Stimulated activated CD8-positive, alpha-beta memory T cell treated with anti-CD3 and anti-CD28 coated beads, Interleukin-7, amount 100 ng/mL, for 1 hour (primary cell): ENCODE results near the gene XPR1.
"Not testable (repeated sequence)": the region's sequence is repeated elsewhere in the genome, so short reads cannot be mapped to it uniquely, and the experiment has no call there.

ENCODE experiments used
- DNase-seq, 2 donors: peaks; one replicate each; pipeline ENCODE4 v3.0.0-alpha.2; 2020; ENCODE audit warnings: low read depth in 2 of 2

Gene XPR1

DNA sequence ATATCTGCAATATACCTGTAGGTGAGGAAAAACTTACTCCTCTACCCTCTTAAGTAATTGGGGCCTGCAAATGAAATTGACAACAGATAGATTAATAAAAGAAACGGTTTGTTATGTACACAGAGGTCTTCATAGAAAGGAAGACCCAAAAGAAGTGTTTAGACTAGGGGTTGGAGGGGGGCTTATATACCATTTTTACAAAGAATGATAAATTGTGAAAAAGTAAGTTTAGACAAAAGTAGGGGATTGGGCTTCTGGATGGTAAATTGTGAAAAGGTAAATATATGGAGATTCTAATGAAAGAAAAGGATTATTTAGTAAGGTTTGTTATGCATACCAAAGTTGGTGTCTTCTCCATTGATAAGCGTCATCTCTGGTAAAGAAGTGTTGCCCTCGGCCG lies 207.7 kb downstream of the XPR1 start:
- no peak for DNase-seq

DNA sequence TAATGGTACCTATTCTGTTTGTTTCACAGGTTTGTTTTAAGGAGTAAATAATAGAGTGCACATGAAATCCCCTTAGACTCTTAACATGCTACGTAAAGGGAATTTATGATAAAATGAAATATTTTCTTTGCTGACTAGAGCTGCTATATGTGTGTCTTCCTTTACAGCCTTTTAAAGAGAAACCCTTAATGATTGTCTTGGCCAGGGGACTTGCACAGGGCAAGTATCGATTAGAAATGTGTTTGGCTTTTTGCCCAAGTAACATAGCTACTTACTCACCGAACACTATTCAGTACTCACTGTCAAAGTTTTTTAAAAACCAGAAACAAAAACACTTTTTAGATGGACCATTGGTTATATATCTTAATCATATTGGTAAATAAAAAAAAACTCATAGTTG lies 209.6 kb downstream of the XPR1 start:
- DNase-seq: no peak

DNA sequence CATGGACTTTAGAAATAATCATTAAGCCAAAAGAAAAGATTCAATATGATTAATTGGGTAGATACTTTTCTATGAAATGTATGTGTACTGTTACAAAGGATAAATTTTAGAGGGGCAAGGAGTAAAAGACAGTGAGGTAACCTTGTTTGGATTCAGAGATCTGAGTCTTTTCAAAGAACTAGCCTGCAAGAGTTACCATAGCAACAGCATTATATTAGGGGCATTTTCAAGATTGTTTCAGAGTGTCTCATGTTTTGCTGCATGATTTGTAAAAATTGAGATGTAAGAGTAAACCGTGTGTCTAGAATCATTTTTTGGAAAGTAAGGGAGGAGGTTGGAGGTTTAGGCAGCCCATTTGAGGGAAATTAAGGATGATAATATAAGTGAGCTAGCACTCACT lies 210.2 kb downstream of the XPR1 start:
- no peak for DNase-seq

DNA sequence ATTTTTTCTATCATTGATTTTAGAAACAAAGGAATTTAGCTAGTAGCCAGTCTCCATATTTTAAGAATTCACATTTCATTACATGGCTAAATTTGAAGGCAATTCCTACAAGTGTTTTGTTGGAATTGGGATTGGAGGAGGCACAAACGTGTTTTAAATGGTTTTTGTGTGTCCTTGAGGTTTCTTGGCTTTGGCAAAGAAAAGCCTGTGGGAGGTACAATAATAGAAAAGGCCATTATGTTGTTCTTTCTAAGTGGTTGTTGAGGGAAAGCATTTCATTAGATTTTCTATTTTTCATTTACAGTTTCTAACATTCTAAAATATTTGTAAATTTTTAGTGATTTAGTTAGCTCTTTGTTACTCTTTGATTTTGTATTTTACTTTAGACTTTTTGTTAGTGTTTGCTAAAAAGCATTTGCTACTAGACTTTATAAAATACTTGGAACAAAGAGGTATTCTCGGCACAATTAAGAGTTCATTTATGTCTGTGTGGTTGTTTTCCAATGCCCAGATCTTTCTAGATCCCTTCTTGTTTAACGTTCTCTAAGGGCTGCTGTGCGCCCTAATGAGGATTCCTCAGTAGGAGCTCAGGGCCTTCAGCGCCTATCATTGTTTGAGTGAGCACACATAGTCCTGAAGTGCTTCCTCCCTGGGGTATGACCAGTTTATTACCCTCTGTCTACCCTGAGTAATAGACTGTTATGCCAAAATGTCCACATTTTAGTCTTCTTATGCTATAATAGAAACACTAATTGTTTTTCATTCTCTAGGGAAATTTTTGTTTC lies 210.9 kb downstream of the XPR1 start:
- DNase-seq: no peak

DNA sequence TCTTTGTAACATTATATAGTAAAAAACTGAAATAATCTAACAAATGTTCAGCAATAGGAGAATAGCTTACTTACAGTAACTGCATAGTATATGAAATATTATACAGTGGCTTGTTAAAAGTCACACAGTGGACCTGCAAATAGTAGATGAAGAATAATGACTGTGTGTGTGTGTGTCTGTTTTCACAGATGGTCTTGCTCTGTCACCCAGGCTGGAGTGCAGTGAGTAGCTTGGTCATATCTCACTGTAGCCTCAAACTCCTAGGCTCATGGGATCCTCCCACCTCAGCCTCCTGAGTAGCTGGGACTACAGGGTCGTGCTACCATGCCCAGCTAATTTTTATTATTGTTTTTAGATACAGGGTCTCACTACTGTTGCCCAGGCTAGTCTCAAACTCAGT lies 213.5 kb downstream of the XPR1 start:
- DNase-seq: no peak

DNA sequence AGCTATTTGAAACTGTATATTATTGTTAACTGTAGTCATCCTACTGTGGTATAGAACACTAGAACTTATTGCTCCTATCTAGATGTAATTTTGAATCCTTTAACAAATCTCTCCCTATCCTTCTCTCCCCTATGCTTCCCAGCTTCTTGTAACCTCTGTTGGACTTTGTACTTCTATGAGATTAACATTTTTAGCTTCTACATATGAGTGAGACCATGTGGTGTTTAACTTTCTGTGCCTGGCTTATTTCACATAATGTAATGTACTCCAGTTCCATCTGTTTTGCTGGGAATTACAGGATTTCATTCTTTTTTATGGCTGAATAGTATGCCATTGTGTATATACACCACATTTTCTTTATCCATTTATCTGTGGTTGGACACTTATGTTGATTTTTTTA lies 216.4 kb downstream of the XPR1 start:
- DNase-seq: no peak

DNA sequence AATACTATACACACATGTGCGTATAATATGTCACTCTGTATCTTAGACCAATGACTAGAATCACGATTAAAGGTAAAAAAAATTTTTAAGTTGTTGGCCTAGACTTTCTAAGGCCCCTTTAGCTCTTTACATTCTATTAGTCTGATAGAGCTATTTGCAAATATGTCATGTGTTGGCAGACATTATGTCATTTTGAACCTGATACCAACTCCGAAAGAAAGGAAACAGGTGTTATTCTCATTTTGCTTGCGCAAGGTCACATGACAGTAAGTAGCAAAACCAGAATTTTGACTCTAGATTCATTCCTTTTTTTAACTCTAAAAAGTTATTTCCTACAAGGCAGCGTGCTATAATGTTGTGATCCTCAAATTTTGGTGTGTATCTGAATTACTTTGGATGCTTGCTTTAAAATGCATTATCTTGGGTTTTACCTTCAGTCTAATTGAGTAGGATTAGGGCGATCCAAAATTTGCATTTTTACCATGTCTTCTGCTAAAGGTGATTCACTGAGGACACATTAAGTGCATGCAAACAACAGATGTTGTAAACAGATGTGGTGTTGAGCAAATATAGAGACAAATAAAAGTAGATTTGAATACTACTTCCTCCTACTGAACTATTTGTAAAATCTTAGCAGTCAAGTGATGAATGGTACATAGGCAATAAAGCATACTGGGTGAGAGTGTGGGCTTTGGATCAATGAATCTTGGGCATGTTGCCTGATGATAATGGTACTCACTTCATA lies 217.4 kb downstream of the XPR1 start:
- no peak for DNase-seq

DNA sequence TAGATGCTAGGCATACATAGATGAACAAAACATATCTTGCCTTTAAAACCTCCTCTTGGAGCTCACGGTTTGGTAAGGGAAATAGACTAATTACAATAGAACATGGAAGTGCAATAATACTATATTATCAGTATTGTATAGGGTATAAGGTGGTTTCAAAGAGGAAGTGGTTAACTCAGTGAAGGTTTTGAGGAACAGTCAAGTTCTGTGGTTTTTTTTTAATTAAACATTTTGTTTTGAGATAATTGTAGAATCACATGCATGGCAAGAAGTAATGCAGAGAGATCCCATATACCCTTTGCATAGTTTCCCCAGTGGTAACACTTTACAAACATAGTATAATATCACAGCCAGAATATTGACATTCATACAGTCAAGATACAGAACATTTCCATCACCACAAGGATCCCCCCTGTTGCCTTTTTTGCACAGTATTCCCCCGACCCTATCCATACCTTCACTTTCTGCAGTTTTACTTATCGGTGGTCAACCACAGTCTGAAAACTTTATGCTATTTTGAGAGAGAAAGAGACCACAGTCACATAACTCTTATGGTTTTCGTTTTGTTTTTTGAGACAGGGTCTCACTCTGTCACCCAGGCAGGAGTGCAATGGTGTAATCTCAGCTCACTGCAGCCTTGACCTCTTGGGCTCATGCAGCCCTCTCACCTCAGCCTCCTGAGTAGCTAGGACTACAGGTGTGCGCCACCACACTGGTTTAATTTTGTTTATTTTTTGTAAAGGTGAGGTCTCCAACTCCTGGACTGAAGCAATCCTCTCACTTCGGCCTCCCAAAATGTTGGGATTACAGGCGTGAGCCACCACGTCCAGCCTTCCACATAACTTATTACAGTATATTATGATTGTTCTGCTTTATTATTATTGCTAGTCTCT lies 220.4 kb downstream of the XPR1 start:
- DNase-seq: no peak

DNA sequence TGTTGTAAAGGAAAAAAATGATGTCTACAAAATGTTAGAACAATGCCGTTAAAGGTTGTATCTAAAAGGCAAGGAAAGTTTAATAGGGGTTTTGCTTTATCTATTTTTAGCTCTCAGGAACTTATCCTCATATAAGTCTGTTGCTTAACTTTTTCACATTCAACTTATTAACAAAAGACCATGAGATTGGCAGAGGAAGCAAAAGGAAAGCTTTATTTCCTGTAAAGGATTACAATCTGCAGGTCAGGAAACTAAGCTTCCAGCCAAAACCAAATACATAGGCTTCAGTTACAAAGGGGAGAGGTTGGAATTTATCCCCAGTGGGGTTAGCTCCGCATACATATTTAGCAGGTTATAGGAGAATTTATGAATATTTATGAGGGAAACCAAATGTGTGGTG lies 222.2 kb downstream of the XPR1 start:
- DNase-seq: no peak

DNA sequence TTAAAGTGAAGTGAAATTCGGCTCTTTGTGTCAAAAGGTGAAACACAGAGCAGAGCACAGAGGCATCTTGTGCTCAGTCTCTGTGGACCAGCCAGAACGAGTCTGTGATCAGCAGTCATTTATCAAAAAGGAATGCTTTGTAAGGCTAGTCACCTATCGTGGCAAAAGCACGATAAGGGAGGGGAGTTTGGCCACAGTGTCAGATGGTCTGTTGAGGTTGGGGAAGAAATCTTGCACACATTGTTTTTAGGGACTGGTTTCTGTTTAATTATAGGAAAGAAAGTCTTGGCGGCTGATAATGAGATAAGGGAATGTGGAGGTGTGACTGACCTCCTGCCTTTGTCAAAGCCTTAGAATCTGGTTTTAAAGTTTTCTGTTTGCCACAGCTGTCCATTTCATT lies 222.6 kb downstream of the XPR1 start:
- DNase-seq: no peak

DNA sequence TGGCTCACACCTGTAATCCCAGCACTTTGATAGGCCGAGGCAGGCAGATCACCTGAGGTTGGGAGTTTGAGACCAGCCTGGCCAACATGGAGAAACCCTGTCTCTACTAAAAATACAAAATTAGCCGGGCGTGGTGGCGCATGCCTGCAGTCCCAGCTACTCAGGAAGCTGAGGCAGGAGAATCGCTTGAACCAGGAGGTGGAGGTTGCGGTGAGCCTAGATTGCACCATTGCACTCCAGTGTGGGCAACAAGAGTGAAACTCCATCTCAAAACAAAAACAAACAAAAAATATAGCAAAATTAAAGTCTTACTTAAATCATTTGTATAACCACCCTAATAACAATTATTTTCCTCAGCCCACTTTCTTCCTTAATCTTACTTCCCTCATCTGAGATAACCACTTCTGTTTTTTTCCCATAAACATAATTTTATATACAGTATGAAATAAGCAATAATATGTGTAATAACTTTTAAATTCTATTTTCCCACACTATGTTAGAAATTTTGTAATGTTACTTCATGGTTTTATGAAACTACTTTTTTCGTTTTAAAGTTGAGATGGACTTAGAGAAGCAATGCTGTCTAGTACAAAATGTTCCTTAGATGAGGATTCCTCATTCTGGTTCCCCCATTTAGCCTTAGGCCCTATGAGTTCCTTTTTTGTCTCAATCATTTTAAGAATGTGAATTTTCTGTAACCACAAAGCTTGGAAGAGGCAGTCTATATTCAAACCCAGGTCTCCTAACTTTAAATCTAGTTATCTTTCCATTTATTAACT lies 226.3 kb downstream of the XPR1 start:
- not testable (repeated sequence) for DNase-seq

DNA sequence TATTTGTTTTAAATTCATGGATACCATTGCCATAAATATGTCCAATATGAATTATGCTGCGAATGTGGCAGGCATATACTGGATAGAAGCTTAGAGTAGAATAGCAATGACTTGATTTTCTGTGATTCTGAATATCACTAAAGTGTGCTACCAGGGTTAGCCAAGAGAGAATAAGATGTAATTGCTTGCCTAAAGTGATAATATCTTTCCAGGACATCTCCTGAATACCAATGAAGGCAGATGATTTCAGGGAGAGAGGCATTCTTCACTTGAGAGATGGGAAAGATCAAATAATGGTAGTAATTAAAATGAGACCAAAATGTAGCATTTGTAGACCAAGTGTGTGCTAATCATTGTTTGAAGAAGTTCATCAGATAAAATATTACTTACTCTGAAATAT lies 227.5 kb downstream of the XPR1 start:
- no peak for DNase-seq

DNA sequence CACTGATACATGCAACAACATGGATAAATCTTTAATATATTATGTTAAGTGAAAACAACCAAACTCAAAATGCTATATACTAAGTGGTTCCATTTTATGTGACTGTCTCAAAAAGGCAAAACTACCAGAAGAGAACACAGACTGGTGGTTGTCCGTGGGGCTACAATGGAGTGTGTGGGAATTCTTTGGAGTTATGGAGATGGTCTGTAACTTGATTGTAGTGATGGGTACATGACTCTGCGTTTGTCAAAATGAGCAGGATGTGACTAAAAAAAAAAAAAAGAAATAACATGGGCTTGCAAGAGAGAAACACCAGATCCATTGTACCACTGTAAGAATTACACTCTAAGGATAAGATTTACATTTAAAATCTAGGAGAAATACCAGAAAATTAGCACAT lies 228.7 kb downstream of the XPR1 start:
- DNase-seq: no peak

DNA sequence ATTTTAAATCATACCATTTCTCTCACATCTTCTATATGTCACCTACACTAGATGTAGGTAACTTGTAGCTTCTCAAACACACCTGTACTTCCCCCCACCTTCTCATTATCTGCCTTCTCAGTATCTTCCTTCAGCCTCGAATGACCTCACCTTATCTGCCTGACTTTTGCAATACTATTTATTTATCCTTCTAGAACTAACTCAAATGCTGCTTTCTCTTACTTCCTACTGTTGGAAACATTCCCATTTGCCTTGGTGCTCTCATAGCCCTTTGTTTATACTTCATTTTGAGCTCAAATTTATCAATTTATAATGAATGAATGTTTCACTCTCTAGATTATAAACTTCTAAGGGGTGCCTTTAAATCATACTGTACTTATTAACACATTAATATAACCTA lies 230.5 kb downstream of the XPR1 start:
- no peak for DNase-seq

DNA sequence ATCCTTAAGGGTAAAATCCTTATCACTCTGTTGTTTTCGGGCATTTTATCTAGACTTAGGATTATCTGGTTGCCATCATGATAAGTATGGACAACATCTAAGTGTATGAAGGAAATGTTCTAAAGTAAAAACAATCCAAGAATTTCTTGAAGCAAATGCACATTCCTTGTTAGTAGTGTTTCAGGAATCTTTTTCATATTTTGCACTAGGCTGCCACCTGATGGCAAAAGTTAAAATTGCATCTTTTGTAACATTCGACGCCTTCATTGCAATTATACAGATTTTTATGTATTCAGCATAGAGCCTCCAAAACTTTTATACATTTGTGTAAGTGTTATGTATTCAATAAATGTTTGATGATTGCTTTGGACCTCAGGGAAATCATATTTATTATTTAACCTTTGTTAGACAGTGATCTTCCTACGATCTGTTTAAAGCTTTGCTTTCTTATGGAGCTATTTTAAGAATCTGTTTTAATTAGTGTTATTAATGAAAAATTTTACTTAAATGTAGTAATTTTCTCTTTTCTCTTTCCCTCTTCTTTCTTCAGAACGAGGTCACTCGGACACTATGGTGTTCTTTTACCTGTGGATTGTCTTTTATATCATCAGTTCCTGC lies 231.4 kb downstream of the XPR1 start:
- DNase-seq: no peak

DNA sequence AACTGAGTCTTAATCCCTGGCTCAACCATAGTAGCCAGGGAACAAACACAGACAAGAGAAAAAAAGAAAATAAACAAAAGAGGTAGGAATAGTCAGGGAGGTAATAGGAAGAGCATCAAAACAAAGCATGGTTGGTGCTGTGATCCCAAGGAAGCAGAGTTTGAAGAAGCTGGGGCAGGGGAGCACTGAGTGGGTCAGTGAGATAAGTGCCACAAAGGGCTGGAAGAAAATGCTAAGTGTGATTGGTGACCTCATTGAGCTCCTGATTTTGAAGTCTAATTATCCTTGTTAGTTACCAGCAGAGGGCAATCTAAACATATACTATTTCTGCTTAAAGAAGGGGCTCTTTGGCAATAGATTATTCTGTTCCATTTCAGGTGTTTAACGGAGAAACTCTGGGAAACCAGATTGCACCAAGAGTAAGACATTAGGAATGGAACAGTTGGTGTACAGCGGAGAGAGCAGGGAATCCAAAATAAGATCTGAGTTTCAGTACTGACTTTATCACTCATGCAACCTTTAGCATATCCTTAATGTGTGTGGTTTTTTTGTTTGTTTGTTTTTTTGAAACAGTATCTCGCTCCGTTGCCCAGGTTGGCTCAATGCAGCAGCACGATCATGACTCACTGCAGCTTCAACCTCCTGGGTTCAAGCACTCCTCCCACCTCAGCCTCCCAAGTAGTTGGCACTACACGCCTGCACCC lies 250.1 kb downstream of the XPR1 start:
- no peak for DNase-seq

DNA sequence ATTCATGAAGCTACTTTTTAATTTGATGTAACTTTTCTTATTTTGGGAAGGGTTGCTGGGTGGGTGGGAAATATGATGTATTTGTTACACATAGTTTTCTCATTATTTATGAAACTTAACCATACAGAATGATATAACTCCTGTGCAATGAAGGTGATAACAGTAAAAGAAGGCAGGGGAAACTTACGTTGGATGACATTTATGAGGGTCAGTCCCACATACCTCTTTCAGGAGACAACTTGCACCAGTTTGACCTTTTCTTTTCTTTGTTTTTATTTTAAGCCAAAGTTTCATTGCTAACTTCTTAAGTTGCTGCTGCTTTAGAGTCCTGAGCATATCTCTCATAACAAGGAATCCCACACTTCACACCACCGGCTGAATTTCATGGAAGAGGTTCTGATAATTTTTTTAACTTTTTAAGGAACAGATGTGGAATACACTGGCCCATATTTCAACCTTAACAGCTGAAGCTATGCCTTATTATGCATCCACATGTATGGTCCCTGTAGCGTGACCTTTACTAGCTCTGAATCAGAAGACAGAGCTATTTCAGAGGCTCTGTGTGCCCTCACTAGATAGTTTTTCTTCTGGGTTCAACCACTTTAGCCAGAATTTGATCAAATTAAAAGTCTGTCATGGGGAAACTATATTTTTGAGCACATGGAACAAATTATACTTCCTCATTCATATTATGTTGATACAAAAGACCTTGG lies 252.9 kb downstream of the XPR1 start:
- DNase-seq: no peak

DNA sequence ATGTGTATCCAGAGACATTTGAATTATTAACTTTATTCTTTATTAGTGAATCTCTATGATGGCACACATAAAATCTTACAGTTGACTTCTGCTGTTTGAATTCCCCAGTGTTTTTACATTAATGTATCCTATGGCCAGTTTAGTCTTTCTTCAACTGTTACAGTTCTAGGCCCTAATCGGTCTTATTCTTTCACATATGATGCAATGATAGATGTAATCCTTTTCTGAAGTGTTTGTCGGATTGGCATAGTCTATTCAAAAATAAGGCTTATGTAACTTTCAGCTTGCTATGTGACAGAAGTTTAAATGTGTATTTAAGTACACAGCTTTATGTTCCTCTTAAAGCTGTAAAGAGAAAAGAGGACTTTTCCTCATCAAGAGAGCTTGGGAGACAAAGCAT lies 254.5 kb downstream of the XPR1 start:
- no peak for DNase-seq

DNA sequence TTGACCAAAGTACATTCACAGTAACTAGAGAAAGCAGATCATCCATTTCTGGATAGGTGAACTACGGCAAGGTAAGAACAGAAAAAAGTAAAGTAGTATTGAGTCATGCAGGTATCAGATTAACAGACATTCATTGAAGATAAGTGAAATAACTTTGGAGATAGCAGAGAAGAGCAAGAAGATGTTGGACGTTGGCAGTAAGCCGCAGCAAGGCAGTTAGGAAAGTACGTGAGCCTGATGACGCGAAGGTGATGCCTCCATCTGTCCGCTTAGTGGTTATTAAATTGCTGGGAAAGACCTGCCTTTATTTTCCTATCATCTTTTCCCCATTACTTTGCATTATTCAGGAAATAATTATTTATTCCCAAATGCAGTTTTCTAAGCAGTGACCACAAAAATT lies 256.0 kb downstream of the XPR1 start:
- DNase-seq: no peak

DNA sequence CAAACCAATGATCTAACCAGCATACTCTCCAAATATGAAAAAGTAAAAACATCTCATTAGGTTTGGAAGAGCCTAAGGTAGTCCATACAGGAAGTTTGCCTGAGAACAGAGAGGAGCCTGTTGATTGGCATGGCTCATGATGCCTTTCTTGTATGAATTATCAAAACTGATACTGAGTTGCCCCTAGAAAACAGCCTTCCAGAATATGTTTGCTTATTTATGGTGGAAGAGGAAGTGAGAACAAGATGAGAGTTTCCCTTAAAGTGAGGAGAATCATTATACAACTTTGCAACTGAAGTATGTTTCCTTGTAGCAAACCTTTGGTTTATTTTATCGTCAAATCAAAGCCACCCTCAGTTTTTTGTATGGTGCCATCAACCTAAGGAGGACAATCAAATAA lies 257.0 kb downstream of the XPR1 start:
- DNase-seq: no peak
